Sigmoid colon (tissue), 7 donors: ENCODE measurements around the gene NHSL2. TPM values are rescaled to one million over a fixed set of nuclear protein-coding genes. Genes with fewer than 3 reads are reported as not detected.

Experiments used
- DNase-seq: peaks from one replicate; pipeline ENCODE4 v3.0.0-alpha.2; 2019
- H3K27ac ChIP-seq, 4 donors: fragments of 200-600 bp; sonication (generic); one replicate each; pipeline ENCODE4 v1.5.1; 2016 to 2019; ENCODE audit warnings: mild to moderate bottlenecking in 1 of 4
- H3K27me3 ChIP-seq, 3 donors: fragments of 200-600 bp; sonication (generic); one replicate each; pipeline ENCODE4 v1.5.1; 2019; ENCODE audit warnings: mild to moderate bottlenecking in 1 of 3
- H3K36me3 ChIP-seq, 4 donors: fragments of 200-600 bp; sonication (generic); one replicate each; pipeline ENCODE4 v1.5.1; 2016 to 2019
- H3K4me1 ChIP-seq, 4 donors: fragments of 200-600 bp; sonication (generic); one replicate each; pipeline ENCODE4 v1.5.1; 2017 to 2019
- H3K4me3 ChIP-seq, 4 donors: fragments of 200-600 bp; sonication (generic); one replicate each; pipeline ENCODE4 v1.5.1; 2017 to 2019; ENCODE audit warnings: mild to moderate bottlenecking in 2 of 4, moderate library complexity in 1 of 4
- H3K9me3 ChIP-seq, 4 donors: fragments of 200-600 bp in 3 of 4; sonication (generic) in 3 of 4; one replicate each; pipeline versions ENCODE4 v1.5.1 to v1.6.1; 2013 to 2019
- CTCF ChIP-seq, 4 experiments: fragments of 450-650 bp in 3 of 4; fragments of 200-600 bp in 1 of 4; IDR thresholded peaks; one replicate each; pipeline ENCODE4 v1.5.1; 2016 to 2019; ENCODE audit warnings: antibody characterized with exemption in 4 of 4, mild to moderate bottlenecking in 3 of 4, moderate library complexity in 2 of 4
- EP300 ChIP-seq, 4 donors: sonication (generic); formaldehyde crosslinking; IDR thresholded peaks; one replicate each; pipeline ENCODE4 v1.6.1; 2017; ENCODE audit warnings: antibody characterized with exemption in 4 of 4
- POLR2A ChIP-seq, 2 donors: fragments of 450-650 bp; IDR thresholded peaks; one replicate each; pipeline ENCODE4 v1.6.1; 2016; ENCODE audit warnings: antibody characterized with exemption in 2 of 2, mild to moderate bottlenecking in 2 of 2, moderate library complexity in 2 of 2
- POLR2AphosphoS5 ChIP-seq, 4 donors: sonication (generic); formaldehyde crosslinking; IDR thresholded peaks; one replicate each; pipeline ENCODE4 v1.6.1; 2017; ENCODE audit warnings: antibody characterized with exemption in 4 of 4
- WGBS, 2 donors: extraction: QIAGEN DNeasy Blood & Tissue Kit; methylation state at CpG; one replicate each; pipeline ENCODE4 v1.1.7; 2013; 5-methylcytosine and 5-hydroxymethylcytosine counted together
- intact Hi-C: fragments of 100-400 bp; cut with DNase I; formaldehyde crosslinking; loops from one replicate; pipeline ENCODE4 v1.15.1; 2023
- polyA plus RNA-seq, 3 donors: library from polyadenylated mRNA; stranded (reverse); fragments of 200-250 nt; gene quantifications; one replicate each; pipeline ENCODE4 v1.2.3, GENCODE V29; 2013
- total RNA-seq, 4 donors: library from RNA; depleted of rRNA; stranded (reverse); fragments of >200 nt; gene quantifications; one replicate each; pipeline ENCODE4 v1.1.0, GENCODE V29; 2016
- donor health status: healthy with polysubstance abuse.
- donor health status: Bipolar disorder and iron deficiency.
- donor health status: healthy.

The NHSL2 gene
- total and polyA plus RNA-seq, 7 donors, result under 0.01 to 21.3 (median 8.1) TPM

GRCh38 chrX:72084114-72084513 lies 173.5 kb downstream of the NHSL2 start:
- Histone ChIP-seq H3K4me3 (no peak overlapping the region), H3K27me3 (no peaks in the 10 kb centered on the region), H3K4me1 (peaks cover 0 to 27% (median 4%) of the 10 kb centered on the region in 4 donors), H3K36me3 (no peaks in the 10 kb centered on the region), H3K27ac (no peak overlapping the region), H3K9me3 (no peaks in the 10 kb centered on the region)
- DNase-seq, result no peak
- TF ChIP-seq POLR2A (IDR thresholded peaks at IDR 0.05) (no peak), CTCF (IDR thresholded peaks at IDR 0.05) (no peak), EP300 (IDR thresholded peaks at IDR 0.05) (no peak), POLR2AphosphoS5 (IDR thresholded peaks at IDR 0.05) (no peak)
- intact Hi-C loops, result no loop called here
- WGBS, 2 donors, result 85 to 97% methylated on average over 1 of the region's 1 CpG

- Histone ChIP-seq H3K27me3 (no peaks in the 10 kb centered on the region), H3K27ac (no peak overlapping the region), H3K4me1 (peaks cover 0 to 7% (median under 1%) of the 10 kb centered on the region in 4 donors), H3K9me3 (no peaks in the 10 kb centered on the region), H3K4me3 (no peak overlapping the region), H3K36me3 (no peaks in the 10 kb centered on the region)
- DNase-seq, result no peak
- intact Hi-C loops, result no loop called here
- WGBS, 2 donors, result 98% methylated on average over 1 of the region's 1 CpG
- TF ChIP-seq POLR2A (IDR thresholded peaks at IDR 0.05), result no peak
- TF ChIP-seq CTCF (IDR thresholded peaks at IDR 0.05), result no peak
- TF ChIP-seq EP300 (IDR thresholded peaks at IDR 0.05), result no peak
- no peak for TF ChIP-seq POLR2AphosphoS5 (IDR thresholded peaks at IDR 0.05)
These were observed 176.3 kb downstream of the NHSL2 start for GRCh38 chrX:72086995-72087394.

GRCh38 chrX:72088761-72089160 lies 178.1 kb downstream of the NHSL2 start:
- Histone ChIP-seq H3K27ac (no peak overlapping the region), H3K4me3 (no peak overlapping the region), H3K27me3 (no peaks in the 10 kb centered on the region), H3K4me1 (peaks cover 0 to 7% (median 0%) of the 10 kb centered on the region in 4 donors), H3K36me3 (no peaks in the 10 kb centered on the region), H3K9me3 (no peaks in the 10 kb centered on the region)
- no peak for DNase-seq
- no peak for TF ChIP-seq CTCF (IDR thresholded peaks at IDR 0.05)
- no peak for TF ChIP-seq EP300 (IDR thresholded peaks at IDR 0.05)
- TF ChIP-seq POLR2A (IDR thresholded peaks at IDR 0.05), result no peak
- TF ChIP-seq POLR2AphosphoS5 (IDR thresholded peaks at IDR 0.05), result no peak
- intact Hi-C loops, result no loop called here
- 79 to 83% methylated on average over 6 of the region's 6 CpGs for WGBS, 2 donors

GRCh38 chrX:72089254-72089653 lies 178.6 kb downstream of the NHSL2 start:
- 45 to 74% methylated on average over 3 of the region's 3 CpGs for WGBS, 2 donors
- DNase-seq, result no peak
- Histone ChIP-seq H3K4me1 (peaks cover 0 to 6% (median 0%) of the 10 kb centered on the region in 4 donors), H3K36me3 (no peaks in the 10 kb centered on the region), H3K27me3 (no peaks in the 10 kb centered on the region), H3K27ac (no peak overlapping the region), H3K4me3 (no peak overlapping the region), H3K9me3 (no peaks in the 10 kb centered on the region)
- no peak for TF ChIP-seq EP300 (IDR thresholded peaks at IDR 0.05)
- TF ChIP-seq CTCF (IDR thresholded peaks at IDR 0.05), result no peak
- no peak for TF ChIP-seq POLR2AphosphoS5 (IDR thresholded peaks at IDR 0.05)
- TF ChIP-seq POLR2A (IDR thresholded peaks at IDR 0.05), result no peak
- intact Hi-C loops, result no loop called here

- H3K27me3 ChIP-seq, result no peaks in the 10 kb centered on the region
- WGBS, 2 donors, result 25 to 32% methylated on average over 4 of the region's 4 CpGs
- TF ChIP-seq EP300 (IDR thresholded peaks at IDR 0.05) (no peak), CTCF (IDR thresholded peaks at IDR 0.05) (no peak), POLR2A (IDR thresholded peaks at IDR 0.05) (no peak), POLR2AphosphoS5 (IDR thresholded peaks at IDR 0.05) (no peak)
- no peak for DNase-seq
- no peak overlapping the region for H3K27ac ChIP-seq
- intact Hi-C loops, result no loop called here
- H3K36me3 ChIP-seq, result no peaks in the 10 kb centered on the region
- H3K9me3 ChIP-seq, result no peaks in the 10 kb centered on the region
- no peak overlapping the region for H3K4me3 ChIP-seq
- H3K4me1 ChIP-seq, result peaks cover 0 to 4% (median 0%) of the 10 kb centered on the region in 4 donors
These were observed 184.2 kb downstream of the NHSL2 start for GRCh38 chrX:72094894-72095293.
